Stimulated activated CD4-positive, alpha-beta T cell treated with anti-CD3 and anti-CD28 coated beads, TNF-alpha, amount 100 ng/mL, for 1 hour (primary cell): ENCODE results near the gene CACNA2D3.

Source experiments
- DNase-seq, 3 donors: peaks; one replicate each; pipeline ENCODE4 v3.0.0-alpha.2; 2020; ENCODE audit warnings: low read depth in 3 of 3, low spot score in 1 of 3

The CACNA2D3 gene

GRCh38 chr3:54563501-54564200, 441.3 kb downstream of the CACNA2D3 start:
- DNase-seq: no peak

- no peak for DNase-seq
These were observed 442.1 kb downstream of the CACNA2D3 start for GRCh38 chr3:54564374-54564925.

- DNase-seq: no peak
These were observed 443.6 kb downstream of the CACNA2D3 start for GRCh38 chr3:54565956-54566355.

- DNase-seq: no peak
These were observed 445.6 kb downstream of the CACNA2D3 start for GRCh38 chr3:54567949-54568348.

GRCh38 chr3:54570008-54570407, 447.7 kb downstream of the CACNA2D3 start:
- no peak for DNase-seq

- DNase-seq: no peak
These were observed 450.0 kb downstream of the CACNA2D3 start for GRCh38 chr3:54572197-54572895.

GRCh38 chr3:54573858-54574257, 451.5 kb downstream of the CACNA2D3 start:
- no peak for DNase-seq

GRCh38 chr3:54574906-54575617, 452.7 kb downstream of the CACNA2D3 start:
- no peak for DNase-seq

GRCh38 chr3:54575618-54575960, 453.2 kb downstream of the CACNA2D3 start:
- no peak for DNase-seq

- DNase-seq: no peak
These were observed 455.0 kb downstream of the CACNA2D3 start for GRCh38 chr3:54577313-54577712.

- no peak for DNase-seq
These were observed 456.1 kb downstream of the CACNA2D3 start for GRCh38 chr3:54578417-54578816.

GRCh38 chr3:54580453-54580852, 458.1 kb downstream of the CACNA2D3 start:
- no peak for DNase-seq

- no peak for DNase-seq
These were observed 460.1 kb downstream of the CACNA2D3 start for GRCh38 chr3:54582424-54582823.

- DNase-seq: no peak
These were observed 468.8 kb downstream of the CACNA2D3 start for GRCh38 chr3:54591157-54591556.

GRCh38 chr3:54593653-54594052, 471.3 kb downstream of the CACNA2D3 start:
- no peak for DNase-seq

- no peak for DNase-seq
These were observed 473.7 kb downstream of the CACNA2D3 start for GRCh38 chr3:54596087-54596486.

GRCh38 chr3:54599716-54600115, 477.4 kb downstream of the CACNA2D3 start:
- DNase-seq: no peak

GRCh38 chr3:54600441-54601204, 478.3 kb downstream of the CACNA2D3 start:
- DNase-seq: no peak

GRCh38 chr3:54604495-54604894, 482.1 kb downstream of the CACNA2D3 start:
- DNase-seq: no peak

- DNase-seq: no peak
These were observed 485.7 kb downstream of the CACNA2D3 start for GRCh38 chr3:54608041-54608440.

GRCh38 chr3:54619053-54619452, 496.7 kb downstream of the CACNA2D3 start:
- DNase-seq: no peak
